HCT116 (cell line): ENCODE measurements around the gene ZC3H7A. TPM values are rescaled to one million over a fixed set of nuclear protein-coding genes. Genes with fewer than 3 reads are reported as not detected.
"Not testable (repeated sequence)": the region's sequence is repeated elsewhere in the genome, so short reads cannot be mapped to it uniquely, and the experiment has no call there.

ENCODE experiments used
- ATAC-seq: fragments of 200-7000 bp; cut with Tn5 transposase; 2 replicates; pipeline ENCODE4 v1.9.1; 2020; ENCODE audit warnings: mild to moderate bottlenecking, moderate library complexity
- BruUV-seq: library from RNA; stranded (reverse); fragments of 400-500 nt; replicated peaks from 2 replicates; lab custom pipeline; 2021; lab: Mats Ljungman, UMichigan
- CTCF ChIA-PET: fragments of 300-600 bp; sonication (Branson Sonifier 250); formaldehyde crosslinking; loops from one replicate; lab custom pipeline; 2021; ENCODE audit warnings: antibody characterized with exemption; lab: Charles Lee
- POLR2A ChIA-PET: fragments of 300-600, 350-600 bp; sonication (Branson Sonifier 250); formaldehyde crosslinking; loops from one replicate; lab custom pipeline; 2021; ENCODE audit warnings: antibody characterized with exemption; lab: Charles Lee
- RAD21 ChIA-PET, 2 experiments: fragments of 300-600 bp; sonication (Branson Sonifier 250); formaldehyde crosslinking; loops; one replicate each; lab custom pipeline; 2023; ENCODE audit warnings: low total read pairs in 2 of 2; ENCODE audit not compliant: uncharacterized antibody in 2 of 2, unreplicated experiment in 2 of 2, low non-redundant PET in 1 of 2; lab: Charles Lee
- DNase-seq: peaks from one replicate; pipeline ENCODE4 v3.0.0-alpha.2; 2010; ENCODE audit warnings: low read depth, low spot score
- H2AFZ ChIP-seq: fragments of 200-600 bp; shearing (Covaris generic), sonication (generic); 2 replicates; pipeline ENCODE4 v1.6.1; 2017; ENCODE audit warnings: low read depth, mixed run types, mixed read lengths, antibody characterized with exemption, low read length; ENCODE audit not compliant: poor library complexity, severe bottlenecking
- H3K27ac ChIP-seq: 2 replicates; pipeline ENCODE4 v1.5.1; 2012; ENCODE audit warnings: low read depth, low read length
- H3K27me3 ChIP-seq: fragments of 200-600 bp; sonication (generic); 2 replicates; pipeline ENCODE4 v1.6.1; 2016; ENCODE audit warnings: mixed run types, low read length, mixed read lengths; ENCODE audit not compliant: insufficient read depth
- H3K36me3 ChIP-seq, 2 experiments: fragments of 200-500 bp in 1 of 2; fragments of 200-600 bp in 1 of 2; sonication (Bioruptor generic) in 1 of 2; sonication (generic) in 1 of 2; 2 replicates each; pipeline versions ENCODE4 v1.5.1 to v1.6.1; 2014 to 2016; ENCODE audit warnings: low read length in 2 of 2, inconsistent platforms in 1 of 2, mixed read lengths in 1 of 2, mixed run types in 1 of 2; ENCODE audit not compliant: insufficient read depth in 2 of 2, control insufficient read depth in 1 of 2
- H3K4me1 ChIP-seq, 2 experiments: fragments of 200-600 bp in 1 of 2; sonication (generic) in 1 of 2; 2 replicates each; pipeline versions ENCODE4 v1.5.1 to v1.6.1; 2012 to 2017; ENCODE audit warnings: low read length in 2 of 2, inconsistent platforms in 1 of 2, mild to moderate bottlenecking in 1 of 2, mixed read lengths in 1 of 2, mixed run types in 1 of 2, moderate library complexity in 1 of 2; ENCODE audit not compliant: insufficient read depth in 2 of 2, control insufficient read depth in 1 of 2
- H3K4me2 ChIP-seq: fragments of 200-600 bp; sonication (generic); 2 replicates; pipeline ENCODE4 v1.6.1; 2017; ENCODE audit warnings: mixed run types, low read length, mixed read lengths
- H3K4me3 ChIP-seq, 2 experiments: fragments of 200-600 bp in 1 of 2; sonication (generic) in 1 of 2; replicated peaks in 1 of 2; 2 replicates each; pipeline ENCODE4 v1.5.1; 2011 to 2016; ENCODE audit warnings: low read length in 2 of 2, control low read depth in 1 of 2, low read depth in 1 of 2, mild to moderate bottlenecking in 1 of 2, mixed read lengths in 1 of 2, mixed run types in 1 of 2
- H3K79me2 ChIP-seq: fragments of 200-600 bp; sonication (generic); 2 replicates; pipeline ENCODE4 v1.6.1; 2017; ENCODE audit warnings: mild to moderate bottlenecking, mixed run types, low read length, moderate library complexity, mixed read lengths; ENCODE audit not compliant: insufficient read depth
- H3K9ac ChIP-seq: fragments of 200-600 bp; sonication (generic); 2 replicates; pipeline ENCODE4 v1.6.1; 2016; ENCODE audit warnings: low read length, mixed read lengths
- H3K9me2 ChIP-seq: fragments of 200-600 bp; sonication (generic), shearing (Covaris generic); 2 replicates; pipeline ENCODE4 v1.6.1; 2017; ENCODE audit warnings: mixed run types, mild to moderate bottlenecking, moderate library complexity; ENCODE audit not compliant: insufficient read depth
- H3K9me3 ChIP-seq, 2 experiments: fragments of 200-500 bp in 1 of 2; fragments of 200-600 bp in 1 of 2; sonication (Bioruptor generic) in 1 of 2; sonication (generic) in 1 of 2; 2 replicates each; pipeline ENCODE4 v1.6.1; 2014 to 2017; ENCODE audit warnings: low read length in 2 of 2, mixed read lengths in 2 of 2, inconsistent platforms in 1 of 2, low read depth in 1 of 2, mild to moderate bottlenecking in 1 of 2, mixed run types in 1 of 2, moderate library complexity in 1 of 2; ENCODE audit not compliant: control insufficient read depth in 1 of 2, insufficient read depth in 1 of 2
- H4K20me1 ChIP-seq: fragments of 200-600 bp; sonication (generic), shearing (Covaris generic); 2 replicates; pipeline ENCODE4 v1.6.1; 2017; ENCODE audit warnings: mixed run types, mild to moderate bottlenecking, moderate library complexity; ENCODE audit not compliant: insufficient read depth
- CTCF ChIP-seq, 3 experiments: fragments of 200-600 bp in 1 of 3; sonication (generic) in 1 of 3; IDR thresholded peaks in 2 of 3; conservative IDR thresholded peaks in 1 of 3; 2 replicates each; pipeline ENCODE4 v1.5.1; 2012 to 2017; ENCODE audit warnings: low read depth in 2 of 3, low read length in 2 of 3, antibody characterized with exemption in 1 of 3, borderline replicate concordance in 1 of 3, control low read depth in 1 of 3, mild to moderate bottlenecking in 1 of 3, mixed read lengths in 1 of 3, mixed run types in 1 of 3, moderate library complexity in 1 of 3; ENCODE audit not compliant: insufficient read depth in 1 of 3
- EGR1 ChIP-seq: IDR thresholded peaks from 2 replicates; pipeline ENCODE4 v1.6.1; 2012; ENCODE audit warnings: low read depth
- RAD21 ChIP-seq: IDR thresholded peaks from 2 replicates; pipeline ENCODE4 v1.6.1; 2012; ENCODE audit warnings: low read depth, mild to moderate bottlenecking
- intact Hi-C: fragments of 100-400 bp; cut with micrococcal nuclease; formaldehyde crosslinking; loops from 2 replicates; pipeline ENCODE4 v1.10.0; 2022
- total RNA-seq: library from RNA; stranded (reverse); gene quantifications from one replicate; pipeline ENCODE4 v1.2.1, GENCODE V29; 2021; ENCODE audit not compliant: unreplicated experiment

The ZC3H7A gene
- total RNA-seq, 1 experiment from 2014 or later: 33.4 TPM

DNA sequence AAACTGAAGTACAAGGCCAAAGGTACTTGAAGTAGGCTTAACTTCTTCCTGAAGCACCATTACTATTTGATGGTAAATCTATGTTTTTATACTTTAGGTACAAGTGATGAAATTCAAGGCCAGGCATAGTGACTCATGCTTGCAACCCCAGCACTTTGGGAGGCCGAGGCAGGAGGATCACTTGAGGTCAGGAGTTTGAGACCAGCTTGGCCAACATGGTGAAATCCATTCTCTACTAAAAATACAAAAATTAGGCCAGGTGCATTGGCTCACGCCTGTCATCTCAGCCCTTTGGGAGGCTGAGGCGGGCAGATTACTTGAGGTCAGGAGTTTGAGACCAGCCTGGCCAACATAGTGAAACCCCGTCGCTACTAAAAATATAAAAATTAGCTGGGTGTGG, 26.6 kb upstream of the ZC3H7A start:
- ATAC-seq, H3K4me1 ChIP-seq, H3K9me3 ChIP-seq, H3K79me2 ChIP-seq, H2AFZ ChIP-seq, BruUV-seq, H3K4me2 ChIP-seq, DNase-seq, H3K9me2 ChIP-seq, intact Hi-C loops, CTCF ChIA-PET, H3K4me3 ChIP-seq, H3K27me3 ChIP-seq, H4K20me1 ChIP-seq, H3K9ac ChIP-seq, H3K27ac ChIP-seq, RAD21 ChIA-PET, POLR2A ChIA-PET, H3K36me3 ChIP-seq: not testable (repeated sequence)

DNA sequence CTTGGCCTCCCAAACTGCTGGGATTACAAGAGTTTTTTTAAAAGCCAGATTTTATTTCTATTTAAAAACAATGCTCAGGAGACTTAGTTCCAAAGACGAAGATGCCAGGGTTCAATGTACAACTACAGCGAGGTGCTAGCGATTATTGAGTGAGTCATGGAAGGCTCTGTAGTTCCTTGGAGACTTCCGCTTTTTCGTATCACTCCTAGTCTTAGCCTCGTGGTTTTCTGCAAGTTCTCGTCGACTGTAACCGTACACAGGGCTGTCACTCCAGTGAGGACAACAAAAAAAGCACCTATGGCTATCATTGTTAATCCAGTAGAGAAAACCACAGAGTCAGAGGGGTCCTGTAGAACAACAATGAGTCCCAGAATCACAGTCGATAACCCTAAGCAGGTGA, 22.7 kb upstream of the ZC3H7A start:
- ChIA-PET CTCF (interaction anchor here (1.2 kb wide), 1 partner anchor 23 kb away, joined by 3 read pairs; the partner anchor contains the start of gene ZC3H7A), RAD21 (no interaction called here), POLR2A (no interaction called here)
- Histone ChIP-seq H3K79me2 (no peaks in the 10 kb centered on the region), H3K4me3 (no peak overlapping the region), H3K27ac (no peak overlapping the region), H3K36me3 (no peaks in the 10 kb centered on the region), H3K9me3 (no peaks in the 10 kb centered on the region), H3K4me2 (no peak overlapping the region), H3K4me1 (no peaks in the 10 kb centered on the region), H4K20me1 (no peaks in the 10 kb centered on the region), H3K27me3 (no peaks in the 10 kb centered on the region), H3K9ac (no peak overlapping the region), H3K9me2 (no peaks in the 10 kb centered on the region), H2AFZ (no peak overlapping the region)
- BruUV-seq: no TSS peak
- no peak for DNase-seq
- intact Hi-C loops: no loop called here
- TF ChIP-seq RAD21: no peak
- TF ChIP-seq EGR1: no peak
- no peak for TF ChIP-seq CTCF (IDR thresholded peaks at IDR 0.05 in 2 of 3, conservative IDR thresholded peaks at IDR 0.05 in 1 of 3; ENCODE audit: borderline replicate concordance in 1 of 3, insufficient read depth in 1 of 3, low read depth in 2 of 3, low read length in 2 of 3)
- no peak for ATAC-seq

GRCh38 chr16:11818970-11819369, 21.9 kb upstream of the ZC3H7A start:
- H3K4me3 ChIP-seq, H4K20me1 ChIP-seq, CTCF ChIA-PET, H3K9me2 ChIP-seq, H3K4me2 ChIP-seq, H3K79me2 ChIP-seq, BruUV-seq, RAD21 ChIA-PET, POLR2A ChIA-PET, H3K4me1 ChIP-seq, DNase-seq, H3K9me3 ChIP-seq, ATAC-seq, H3K27ac ChIP-seq, H2AFZ ChIP-seq, intact Hi-C loops, H3K36me3 ChIP-seq, H3K9ac ChIP-seq, H3K27me3 ChIP-seq: not testable (repeated sequence)
